Immature natural killer cell (primary cell): ENCODE results near the gene NPTX1. TPM values are rescaled to one million over a fixed set of nuclear protein-coding genes. Genes with fewer than 3 reads are reported as not detected.

ENCODE experiments used
- DNase-seq, 3 donors: peaks; one replicate each; pipeline ENCODE4 v3.0.0; 2022; ENCODE audit warnings: mixed read lengths in 1 of 3
- H3K27ac Mint-ChIP-seq, 6 donors: one replicate each; pipeline ENCODE4 v1.8.0; 2020; ENCODE audit warnings: mixed read lengths in 6 of 6, mild to moderate bottlenecking in 5 of 6, inconsistent platforms in 4 of 6, moderate library complexity in 3 of 6
- H3K27me3 Mint-ChIP-seq, 3 donors: one replicate each; pipeline ENCODE4 v1.8.0; 2020 to 2021; ENCODE audit warnings: low read depth in 3 of 3, mild to moderate bottlenecking in 3 of 3, mixed read lengths in 3 of 3, moderate library complexity in 3 of 3, inconsistent platforms in 1 of 3
- H3K36me3 Mint-ChIP-seq, 3 donors: one replicate each; pipeline ENCODE4 v1.8.0; 2020; ENCODE audit warnings: mixed read lengths in 3 of 3, inconsistent platforms in 2 of 3, mild to moderate bottlenecking in 2 of 3
- H3K4me1 Mint-ChIP-seq, 2 donors: one replicate each; pipeline ENCODE4 v1.8.0; 2020; ENCODE audit warnings: inconsistent platforms in 2 of 2, mild to moderate bottlenecking in 2 of 2, mixed read lengths in 2 of 2, moderate library complexity in 1 of 2
- H3K4me3 Mint-ChIP-seq, 5 donors: one replicate each; pipeline ENCODE4 v1.8.0; 2020; ENCODE audit warnings: mild to moderate bottlenecking in 5 of 5, mixed read lengths in 5 of 5, inconsistent platforms in 3 of 5, moderate library complexity in 3 of 5
- H3K9me3 Mint-ChIP-seq, 6 donors: one replicate each; pipeline ENCODE4 v1.8.0; 2020; ENCODE audit warnings: mild to moderate bottlenecking in 6 of 6, mixed read lengths in 6 of 6, inconsistent platforms in 4 of 6, moderate library complexity in 3 of 6
- polyA plus RNA-seq, 3 donors: library from polyadenylated mRNA; unstranded; fragments of 300-500 nt; fragmentation: Illumina TruSeq; gene quantifications; one replicate each; pipeline ENCODE4 v1.2.3, GENCODE V29; 2021

Gene NPTX1
- polyA plus RNA-seq, 3 donors from 2014 or later = 0.13 to 1.5 TPM; not detected in 1

DNA sequence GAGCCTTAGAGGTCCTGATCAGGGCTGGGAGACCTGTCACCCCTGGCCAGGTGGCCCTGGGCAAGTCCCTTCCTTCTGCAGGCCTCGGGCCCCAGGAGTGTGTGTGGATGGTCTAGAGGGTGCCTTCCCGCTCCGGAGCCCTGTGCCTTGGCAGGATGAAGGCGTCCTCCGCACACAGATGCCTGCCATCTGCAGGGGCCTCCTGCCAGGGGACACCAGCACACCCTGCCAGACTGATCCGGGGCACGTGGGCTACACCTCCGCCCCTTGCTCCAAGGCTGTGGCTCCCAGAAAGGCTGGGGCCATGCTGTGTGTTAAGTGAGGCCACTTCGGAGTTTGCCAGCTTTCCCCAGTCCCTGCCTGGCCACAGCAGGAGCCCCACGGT, 30.7 kb downstream of the NPTX1 start:
- Mint-ChIP-seq H3K9me3 (no peaks in the 10 kb centered on the region), H3K27ac (no peak overlapping the region)
- DNase-seq = no peak

GRCh38 chr17:80445007-80445725, 31.2 kb downstream of the NPTX1 start:
- DNase-seq = no peak
- H3K36me3 Mint-ChIP-seq = no peaks in the 10 kb centered on the region
- no peaks in the 10 kb centered on the region for H3K4me1 Mint-ChIP-seq
- no peak overlapping the region for H3K27ac Mint-ChIP-seq
- peaks cover 0 to 2% (median 2%) of the 10 kb centered on the region in 3 donors for H3K27me3 Mint-ChIP-seq
- H3K4me3 Mint-ChIP-seq = no peak overlapping the region
- H3K9me3 Mint-ChIP-seq = no peaks in the 10 kb centered on the region

More for the DNA sequence above, 30.7 kb downstream of the NPTX1 start:
- H3K36me3 Mint-ChIP-seq = no peaks in the 10 kb centered on the region
- H3K27me3 Mint-ChIP-seq = peaks cover 2 to 3% (median 2%) of the 10 kb centered on the region in 3 donors
- H3K4me1 Mint-ChIP-seq = no peaks in the 10 kb centered on the region
- no peak overlapping the region for H3K4me3 Mint-ChIP-seq

- no peaks in the 10 kb centered on the region for H3K36me3 Mint-ChIP-seq
- no peak overlapping the region for H3K4me3 Mint-ChIP-seq
- H3K27ac Mint-ChIP-seq = no peak overlapping the region
- no peaks in the 10 kb centered on the region for H3K9me3 Mint-ChIP-seq
- no peaks in the 10 kb centered on the region for H3K4me1 Mint-ChIP-seq
- no peak for DNase-seq
- peaks cover 0 to 2% (median 0%) of the 10 kb centered on the region in 3 donors for H3K27me3 Mint-ChIP-seq
Measured at GRCh38 chr17:80444644-80444979, 31.8 kb downstream of the NPTX1 start.

- Mint-ChIP-seq H3K36me3 (no peaks in the 10 kb centered on the region), H3K4me1 (no peaks in the 10 kb centered on the region), H3K27me3 (peaks cover 0 to 2% (median 0%) of the 10 kb centered on the region in 3 donors), H3K9me3 (no peaks in the 10 kb centered on the region), H3K4me3 (no peak overlapping the region), H3K27ac (no peak overlapping the region)
- DNase-seq = no peak
Measured at GRCh38 chr17:80443916-80444643, 32.3 kb downstream of the NPTX1 start.

- Mint-ChIP-seq H3K36me3 (no peaks in the 10 kb centered on the region), H3K4me3 (no peak overlapping the region), H3K27ac (no peak overlapping the region), H3K4me1 (no peaks in the 10 kb centered on the region), H3K9me3 (no peaks in the 10 kb centered on the region), H3K27me3 (peaks cover 0 to 2% (median 0%) of the 10 kb centered on the region in 3 donors)
- DNase-seq = no peak
Measured at GRCh38 chr17:80443498-80443897, 32.9 kb downstream of the NPTX1 start.

GRCh38 chr17:80442764-80443163, 33.6 kb downstream of the NPTX1 start:
- H3K27me3 Mint-ChIP-seq = peaks cover 0 to 2% (median 0%) of the 10 kb centered on the region in 3 donors
- H3K4me3 Mint-ChIP-seq = no peak overlapping the region
- no peaks in the 10 kb centered on the region for H3K4me1 Mint-ChIP-seq
- no peaks in the 10 kb centered on the region for H3K9me3 Mint-ChIP-seq
- no peak overlapping the region for H3K27ac Mint-ChIP-seq
- no peaks in the 10 kb centered on the region for H3K36me3 Mint-ChIP-seq
- DNase-seq = no peak

- no peak for DNase-seq
Measured at GRCh38 chr17:80442323-80442659, 34.1 kb downstream of the NPTX1 start.

GRCh38 chr17:80441598-80442322, 34.6 kb downstream of the NPTX1 start:
- Mint-ChIP-seq H3K4me3 (no peak overlapping the region), H3K9me3 (no peaks in the 10 kb centered on the region), H3K27me3 (peaks cover 0 to 2% (median 0%) of the 10 kb centered on the region in 3 donors), H3K4me1 (no peaks in the 10 kb centered on the region), H3K36me3 (no peaks in the 10 kb centered on the region), H3K27ac (no peak overlapping the region)
- no peak for DNase-seq

More at GRCh38 chr17:80442323-80442659, 34.1 kb downstream of the NPTX1 start:
- H3K36me3 Mint-ChIP-seq = no peaks in the 10 kb centered on the region
- peaks cover 0 to 2% (median 0%) of the 10 kb centered on the region in 3 donors for H3K27me3 Mint-ChIP-seq
- no peak overlapping the region for H3K27ac Mint-ChIP-seq
- no peak overlapping the region for H3K4me3 Mint-ChIP-seq
- no peaks in the 10 kb centered on the region for H3K9me3 Mint-ChIP-seq
- no peaks in the 10 kb centered on the region for H3K4me1 Mint-ChIP-seq

DNA sequence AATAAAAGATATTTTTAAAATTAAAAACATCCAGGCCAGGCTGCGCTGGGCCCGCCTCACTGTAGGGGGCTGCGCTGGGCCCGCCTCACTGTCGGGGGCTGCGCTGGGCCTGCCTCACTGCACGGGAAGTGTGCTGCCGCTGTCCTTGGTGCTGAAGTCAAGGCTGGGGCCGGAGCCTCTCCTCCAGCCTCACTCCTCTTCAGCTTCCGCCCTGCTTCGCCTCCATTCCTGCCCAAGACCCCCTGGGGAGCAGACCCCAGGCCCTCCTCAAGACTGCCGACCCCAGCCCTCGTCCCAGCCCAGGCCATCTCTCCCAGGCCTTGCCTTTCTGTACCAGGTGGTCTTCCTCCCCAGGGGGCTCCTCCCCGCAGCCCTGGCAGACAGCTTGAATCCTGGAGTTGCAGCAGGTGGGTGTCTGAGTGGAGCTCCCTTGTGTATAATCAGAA, 35.3 kb downstream of the NPTX1 start:
- Mint-ChIP-seq H3K36me3 (no peaks in the 10 kb centered on the region), H3K27ac (no peak overlapping the region), H3K4me3 (no peak overlapping the region), H3K27me3 (peaks cover 0 to 2% (median 0%) of the 10 kb centered on the region in 3 donors), H3K4me1 (no peaks in the 10 kb centered on the region), H3K9me3 (no peaks in the 10 kb centered on the region)
- DNase-seq = peak; percentile 27 to 43 (median 42)

DNA sequence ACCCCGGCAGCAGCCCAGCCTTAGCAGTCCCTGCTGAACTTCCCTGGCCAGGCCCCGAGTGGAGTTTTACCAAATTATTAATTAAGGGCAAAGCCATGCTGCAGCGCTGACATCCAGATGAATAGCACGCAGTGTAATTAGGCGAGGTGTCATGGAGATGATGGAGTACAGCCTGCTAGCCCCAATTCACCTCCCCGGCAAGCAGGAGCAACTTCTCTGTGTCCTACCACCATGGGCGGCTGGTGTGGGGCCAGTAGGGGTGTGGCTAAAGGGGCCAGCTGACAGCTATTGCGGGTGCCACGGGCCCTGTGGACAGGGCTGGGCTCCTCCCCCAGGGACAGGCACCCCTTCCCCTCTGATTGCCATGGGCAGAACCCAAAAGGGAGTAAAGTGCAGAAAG, 36.9 kb downstream of the NPTX1 start:
- H3K9me3 Mint-ChIP-seq = no peaks in the 10 kb centered on the region
- H3K27me3 Mint-ChIP-seq = peaks cover 0 to 2% (median 0%) of the 10 kb centered on the region in 3 donors
- H3K27ac Mint-ChIP-seq = no peak overlapping the region
- H3K36me3 Mint-ChIP-seq = no peaks in the 10 kb centered on the region
- no peaks in the 10 kb centered on the region for H3K4me1 Mint-ChIP-seq
- no peak overlapping the region for H3K4me3 Mint-ChIP-seq
- no peak for DNase-seq

DNA sequence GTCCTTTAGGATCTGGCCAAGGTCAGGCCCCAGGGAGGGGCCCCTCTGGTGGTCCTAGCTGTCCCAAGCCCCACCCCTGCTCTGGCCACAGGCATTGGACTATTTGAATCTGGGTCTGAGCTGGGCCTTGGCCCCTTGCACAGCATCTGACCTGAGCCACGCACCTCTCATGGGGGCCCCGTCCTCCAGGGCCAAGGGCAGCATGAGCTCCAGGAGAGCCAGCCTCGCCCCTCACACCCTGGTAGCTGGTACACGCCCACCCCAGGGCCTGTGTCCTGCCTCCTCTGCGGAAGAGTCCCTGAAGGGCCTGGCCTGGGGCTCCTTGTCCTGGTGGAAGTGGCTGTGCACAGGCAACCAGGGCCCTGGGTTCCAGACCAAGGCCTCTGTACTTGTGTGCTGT, 37.6 kb downstream of the NPTX1 start:
- DNase-seq = no peak
- H3K27me3 Mint-ChIP-seq = peaks cover 0 to 2% (median 0%) of the 10 kb centered on the region in 3 donors
- H3K36me3 Mint-ChIP-seq = no peaks in the 10 kb centered on the region
- H3K4me1 Mint-ChIP-seq = no peaks in the 10 kb centered on the region
- H3K4me3 Mint-ChIP-seq = no peak overlapping the region
- H3K27ac Mint-ChIP-seq = no peak overlapping the region
- H3K9me3 Mint-ChIP-seq = no peaks in the 10 kb centered on the region

DNA sequence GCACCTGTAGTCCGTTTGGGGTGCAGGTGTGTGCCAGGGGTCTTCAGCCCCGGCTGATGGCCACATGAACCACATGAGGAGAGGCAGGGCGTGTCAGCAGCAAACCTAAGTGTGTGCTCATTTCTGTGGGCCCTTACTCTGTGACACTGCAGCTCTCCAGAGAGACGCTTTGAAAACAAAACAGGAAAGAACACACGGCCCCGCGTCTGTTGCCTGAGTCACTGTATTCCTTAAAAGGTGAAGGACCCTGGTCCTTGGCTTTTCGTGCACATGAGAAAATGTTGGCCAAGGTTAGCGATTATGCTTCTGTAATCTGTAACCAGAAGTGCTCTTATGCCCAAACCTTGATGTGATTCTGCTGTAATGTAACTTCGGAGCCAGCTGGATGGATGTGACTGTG, 38.9 kb downstream of the NPTX1 start:
- DNase-seq = no peak
- no peaks in the 10 kb centered on the region for H3K4me1 Mint-ChIP-seq

DNA sequence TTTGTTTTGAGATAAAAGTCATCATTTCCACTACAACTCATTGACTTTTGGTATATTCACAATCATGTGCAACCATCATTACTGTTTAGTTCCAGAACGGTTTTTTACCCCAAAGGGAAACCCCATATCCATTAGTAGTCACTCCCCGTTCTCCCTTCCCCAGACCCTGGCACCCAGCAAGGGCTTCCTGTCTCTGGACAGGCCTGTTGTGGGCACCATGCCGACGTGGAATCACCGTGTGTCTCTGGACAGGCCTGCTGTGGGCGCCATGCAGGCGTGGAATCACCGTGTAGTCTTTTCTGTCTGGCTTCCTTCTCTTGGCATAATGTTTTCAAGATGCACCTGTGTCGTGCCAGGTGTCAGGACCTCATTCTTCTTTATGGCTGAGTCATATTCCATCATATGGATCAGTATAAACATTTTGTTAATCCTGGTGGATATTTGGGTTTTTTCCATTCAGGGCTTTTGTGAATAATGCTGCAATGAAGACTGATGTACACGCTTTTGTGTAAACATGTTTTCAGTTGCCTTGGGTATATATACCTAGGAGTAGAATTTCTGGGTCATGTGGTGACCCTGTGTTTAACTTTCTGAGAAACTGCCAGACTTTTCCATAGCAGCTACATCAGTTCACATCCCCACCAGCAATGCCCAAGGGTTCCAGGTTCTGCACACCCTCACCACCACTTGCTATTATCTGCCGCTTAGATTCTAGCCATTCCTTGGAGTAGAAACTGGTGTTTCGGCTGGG, 42.3 kb downstream of the NPTX1 start:
- H3K9me3 Mint-ChIP-seq = no peaks in the 10 kb centered on the region
- no peaks in the 10 kb centered on the region for H3K36me3 Mint-ChIP-seq
- no peak overlapping the region for H3K27ac Mint-ChIP-seq
- H3K4me3 Mint-ChIP-seq = no peak overlapping the region
- no peaks in the 10 kb centered on the region for H3K27me3 Mint-ChIP-seq
- no peaks in the 10 kb centered on the region for H3K4me1 Mint-ChIP-seq
- DNase-seq = no peak

More for the DNA sequence above, 38.9 kb downstream of the NPTX1 start:
- H3K36me3 Mint-ChIP-seq = no peaks in the 10 kb centered on the region
- no peaks in the 10 kb centered on the region for H3K9me3 Mint-ChIP-seq
- H3K4me3 Mint-ChIP-seq = no peak overlapping the region
- no peak overlapping the region for H3K27ac Mint-ChIP-seq
- peaks cover 0 to 2% (median 0%) of the 10 kb centered on the region in 3 donors for H3K27me3 Mint-ChIP-seq
